SK-N-SH (cell line): ENCODE results near the gene CCN6.

Source experiments
- CHD2 ChIP-seq: fragments of 150-350 bp; IDR thresholded peaks from 2 replicates; pipeline ENCODE4 v1.6.1; 2018; ENCODE audit warnings: low read length; ENCODE audit not compliant: partially characterized antibody
- ELF1 ChIP-seq: IDR thresholded peaks from 2 replicates; pipeline ENCODE4 v1.4.0; 2012
- FOXJ3 ChIP-seq: sonication (generic); formaldehyde crosslinking; IDR thresholded peaks from 2 replicates; pipeline ENCODE4 v1.5.1; 2020; ENCODE audit warnings: mild to moderate bottlenecking, missing genetic modification reagents
- FOXM1 ChIP-seq: IDR thresholded peaks from 2 replicates; pipeline ENCODE4 v1.4.0; 2012; ENCODE audit warnings: low read depth, mild to moderate bottlenecking
- JUND ChIP-seq: IDR thresholded peaks from 2 replicates; pipeline ENCODE4 v1.4.0; 2012
- MAX ChIP-seq: IDR thresholded peaks from 2 replicates; pipeline ENCODE4 v1.4.0; 2012; ENCODE audit warnings: low read depth
- POLR2AphosphoS5 ChIP-seq: IDR thresholded peaks from 2 replicates; pipeline ENCODE4 v1.6.1; 2012; ENCODE audit warnings: low read depth, low read length
- RAD21 ChIP-seq: IDR thresholded peaks from 2 replicates; pipeline ENCODE4 v1.6.1; 2012; ENCODE audit warnings: mild to moderate bottlenecking, low read length
- TAF1 ChIP-seq: IDR thresholded peaks from 2 replicates; pipeline ENCODE4 v1.6.1; 2012; ENCODE audit warnings: low read depth, mild to moderate bottlenecking, low read length, moderate library complexity, borderline replicate concordance
- TF ChIP-seq, protein P1 (sequence below): fragments of 200-600 bp; sonication (generic); IDR thresholded peaks from 2 replicates; pipeline ENCODE4 v1.6.1; 2017; ENCODE audit warnings: antibody characterized with exemption, mild to moderate bottlenecking, moderate library complexity
- TF ChIP-seq, protein P2 (sequence below): IDR thresholded peaks from 2 replicates; pipeline ENCODE4; 2012
- TF ChIP-seq, protein P3 (sequence below): fragments of 150-350 bp; IDR thresholded peaks from 2 replicates; pipeline ENCODE4 v1.6.1; 2017; ENCODE audit warnings: antibody characterized with exemption, low read length, low read depth, borderline replicate concordance
- TF ChIP-seq, protein P4 (sequence below): IDR thresholded peaks from 2 replicates; pipeline ENCODE4 v1.6.1; 2012; ENCODE audit warnings: mild to moderate bottlenecking, low read depth, low read length, moderate library complexity

GRCh38 chr6:112017169-112017568 is 36.7 kb upstream of the CCN6 start:
- TF ChIP-seq, protein P1, sequence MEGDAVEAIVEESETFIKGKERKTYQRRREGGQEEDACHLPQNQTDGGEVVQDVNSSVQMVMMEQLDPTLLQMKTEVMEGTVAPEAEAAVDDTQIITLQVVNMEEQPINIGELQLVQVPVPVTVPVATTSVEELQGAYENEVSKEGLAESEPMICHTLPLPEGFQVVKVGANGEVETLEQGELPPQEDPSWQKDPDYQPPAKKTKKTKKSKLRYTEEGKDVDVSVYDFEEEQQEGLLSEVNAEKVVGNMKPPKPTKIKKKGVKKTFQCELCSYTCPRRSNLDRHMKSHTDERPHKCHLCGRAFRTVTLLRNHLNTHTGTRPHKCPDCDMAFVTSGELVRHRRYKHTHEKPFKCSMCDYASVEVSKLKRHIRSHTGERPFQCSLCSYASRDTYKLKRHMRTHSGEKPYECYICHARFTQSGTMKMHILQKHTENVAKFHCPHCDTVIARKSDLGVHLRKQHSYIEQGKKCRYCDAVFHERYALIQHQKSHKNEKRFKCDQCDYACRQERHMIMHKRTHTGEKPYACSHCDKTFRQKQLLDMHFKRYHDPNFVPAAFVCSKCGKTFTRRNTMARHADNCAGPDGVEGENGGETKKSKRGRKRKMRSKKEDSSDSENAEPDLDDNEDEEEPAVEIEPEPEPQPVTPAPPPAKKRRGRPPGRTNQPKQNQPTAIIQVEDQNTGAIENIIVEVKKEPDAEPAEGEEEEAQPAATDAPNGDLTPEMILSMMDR, result no peak
- no peak for TF ChIP-seq POLR2AphosphoS5
- TF ChIP-seq, protein P2, sequence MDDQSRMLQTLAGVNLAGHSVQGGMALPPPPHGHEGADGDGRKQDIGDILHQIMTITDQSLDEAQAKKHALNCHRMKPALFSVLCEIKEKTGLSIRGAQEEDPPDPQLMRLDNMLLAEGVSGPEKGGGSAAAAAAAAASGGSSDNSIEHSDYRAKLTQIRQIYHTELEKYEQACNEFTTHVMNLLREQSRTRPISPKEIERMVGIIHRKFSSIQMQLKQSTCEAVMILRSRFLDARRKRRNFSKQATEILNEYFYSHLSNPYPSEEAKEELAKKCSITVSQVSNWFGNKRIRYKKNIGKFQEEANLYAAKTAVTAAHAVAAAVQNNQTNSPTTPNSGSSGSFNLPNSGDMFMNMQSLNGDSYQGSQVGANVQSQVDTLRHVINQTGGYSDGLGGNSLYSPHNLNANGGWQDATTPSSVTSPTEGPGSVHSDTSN, result no peak
- no peak for TF ChIP-seq ELF1
- no peak for TF ChIP-seq CHD2
- TF ChIP-seq, protein P3, sequence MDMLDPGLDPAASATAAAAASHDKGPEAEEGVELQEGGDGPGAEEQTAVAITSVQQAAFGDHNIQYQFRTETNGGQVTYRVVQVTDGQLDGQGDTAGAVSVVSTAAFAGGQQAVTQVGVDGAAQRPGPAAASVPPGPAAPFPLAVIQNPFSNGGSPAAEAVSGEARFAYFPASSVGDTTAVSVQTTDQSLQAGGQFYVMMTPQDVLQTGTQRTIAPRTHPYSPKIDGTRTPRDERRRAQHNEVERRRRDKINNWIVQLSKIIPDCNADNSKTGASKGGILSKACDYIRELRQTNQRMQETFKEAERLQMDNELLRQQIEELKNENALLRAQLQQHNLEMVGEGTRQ, result no peak
- no peak for TF ChIP-seq FOXJ3 (CRISPR knock-in tag)
- no peak for TF ChIP-seq FOXM1
- TF ChIP-seq, protein P4, sequence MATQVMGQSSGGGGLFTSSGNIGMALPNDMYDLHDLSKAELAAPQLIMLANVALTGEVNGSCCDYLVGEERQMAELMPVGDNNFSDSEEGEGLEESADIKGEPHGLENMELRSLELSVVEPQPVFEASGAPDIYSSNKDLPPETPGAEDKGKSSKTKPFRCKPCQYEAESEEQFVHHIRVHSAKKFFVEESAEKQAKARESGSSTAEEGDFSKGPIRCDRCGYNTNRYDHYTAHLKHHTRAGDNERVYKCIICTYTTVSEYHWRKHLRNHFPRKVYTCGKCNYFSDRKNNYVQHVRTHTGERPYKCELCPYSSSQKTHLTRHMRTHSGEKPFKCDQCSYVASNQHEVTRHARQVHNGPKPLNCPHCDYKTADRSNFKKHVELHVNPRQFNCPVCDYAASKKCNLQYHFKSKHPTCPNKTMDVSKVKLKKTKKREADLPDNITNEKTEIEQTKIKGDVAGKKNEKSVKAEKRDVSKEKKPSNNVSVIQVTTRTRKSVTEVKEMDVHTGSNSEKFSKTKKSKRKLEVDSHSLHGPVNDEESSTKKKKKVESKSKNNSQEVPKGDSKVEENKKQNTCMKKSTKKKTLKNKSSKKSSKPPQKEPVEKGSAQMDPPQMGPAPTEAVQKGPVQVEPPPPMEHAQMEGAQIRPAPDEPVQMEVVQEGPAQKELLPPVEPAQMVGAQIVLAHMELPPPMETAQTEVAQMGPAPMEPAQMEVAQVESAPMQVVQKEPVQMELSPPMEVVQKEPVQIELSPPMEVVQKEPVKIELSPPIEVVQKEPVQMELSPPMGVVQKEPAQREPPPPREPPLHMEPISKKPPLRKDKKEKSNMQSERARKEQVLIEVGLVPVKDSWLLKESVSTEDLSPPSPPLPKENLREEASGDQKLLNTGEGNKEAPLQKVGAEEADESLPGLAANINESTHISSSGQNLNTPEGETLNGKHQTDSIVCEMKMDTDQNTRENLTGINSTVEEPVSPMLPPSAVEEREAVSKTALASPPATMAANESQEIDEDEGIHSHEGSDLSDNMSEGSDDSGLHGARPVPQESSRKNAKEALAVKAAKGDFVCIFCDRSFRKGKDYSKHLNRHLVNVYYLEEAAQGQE, result no peak
- no peak for TF ChIP-seq MAX
- TF ChIP-seq JUND, result no peak
- no peak for TF ChIP-seq TAF1
- TF ChIP-seq RAD21, result no peak
